OCI-LY1 (cell line): Measurements from ENCODE around the gene RPL12.

Experiments
- EZH2 ChIP-seq: fragments of 200-600 bp; sonication (generic), shearing (Covaris generic); IDR thresholded peaks from 2 replicates; pipeline ENCODE4 v1.8.0; 2017; ENCODE audit warnings: borderline replicate concordance, mixed run types, mild to moderate bottlenecking, antibody characterized with exemption, low read length, moderate library complexity, mixed read lengths
- TF ChIP-seq, protein P1 (sequence below): fragments of 200-600 bp; sonication (generic), shearing (Covaris generic); IDR thresholded peaks from 2 replicates; pipeline ENCODE4 v1.5.1; 2017; ENCODE audit warnings: mild to moderate bottlenecking, antibody characterized with exemption, low read length, moderate library complexity, mixed read lengths

DNA sequence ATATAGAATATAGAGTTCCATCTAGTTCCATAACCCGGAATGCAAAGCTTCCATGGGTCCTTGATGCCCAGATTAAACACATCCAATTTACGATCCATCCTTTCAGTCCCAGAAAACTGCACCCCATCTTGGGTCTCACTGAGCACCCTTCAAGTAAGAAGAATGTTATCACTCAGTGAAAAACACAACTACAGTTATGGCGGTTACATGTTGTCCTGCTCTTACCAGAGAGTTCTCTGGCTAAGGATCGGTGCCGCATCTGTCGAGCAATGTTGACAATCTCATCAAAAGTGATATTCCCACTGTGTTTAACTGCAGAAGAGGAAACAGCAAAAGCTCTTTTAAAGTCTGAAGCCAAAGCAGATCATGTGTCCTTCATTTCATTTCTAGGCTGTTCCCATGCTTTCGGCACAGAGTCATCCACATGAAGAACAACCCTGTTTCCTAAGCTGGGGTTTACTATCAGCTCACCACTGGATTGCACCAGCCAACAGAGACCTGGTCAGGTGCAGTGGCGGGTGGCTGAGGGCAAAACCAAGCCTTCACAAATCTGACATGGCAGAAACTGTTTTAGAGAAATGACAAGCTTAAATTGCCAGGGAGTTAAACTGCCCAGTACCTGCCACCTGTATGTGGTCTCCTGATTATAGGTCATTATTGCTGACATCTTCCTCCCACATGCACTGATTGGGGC is 2.9 kb downstream of the RPL12 start:
- TF ChIP-seq EZH2 = no peak
- TF ChIP-seq, protein P1, sequence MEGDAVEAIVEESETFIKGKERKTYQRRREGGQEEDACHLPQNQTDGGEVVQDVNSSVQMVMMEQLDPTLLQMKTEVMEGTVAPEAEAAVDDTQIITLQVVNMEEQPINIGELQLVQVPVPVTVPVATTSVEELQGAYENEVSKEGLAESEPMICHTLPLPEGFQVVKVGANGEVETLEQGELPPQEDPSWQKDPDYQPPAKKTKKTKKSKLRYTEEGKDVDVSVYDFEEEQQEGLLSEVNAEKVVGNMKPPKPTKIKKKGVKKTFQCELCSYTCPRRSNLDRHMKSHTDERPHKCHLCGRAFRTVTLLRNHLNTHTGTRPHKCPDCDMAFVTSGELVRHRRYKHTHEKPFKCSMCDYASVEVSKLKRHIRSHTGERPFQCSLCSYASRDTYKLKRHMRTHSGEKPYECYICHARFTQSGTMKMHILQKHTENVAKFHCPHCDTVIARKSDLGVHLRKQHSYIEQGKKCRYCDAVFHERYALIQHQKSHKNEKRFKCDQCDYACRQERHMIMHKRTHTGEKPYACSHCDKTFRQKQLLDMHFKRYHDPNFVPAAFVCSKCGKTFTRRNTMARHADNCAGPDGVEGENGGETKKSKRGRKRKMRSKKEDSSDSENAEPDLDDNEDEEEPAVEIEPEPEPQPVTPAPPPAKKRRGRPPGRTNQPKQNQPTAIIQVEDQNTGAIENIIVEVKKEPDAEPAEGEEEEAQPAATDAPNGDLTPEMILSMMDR = no peak
